ENCODE measurements around the gene TH.
"Not testable (repeated sequence)": the region's sequence is repeated elsewhere in the genome, so short reads cannot be mapped to it uniquely, and the experiment has no call there.

TH gene

DNA sequence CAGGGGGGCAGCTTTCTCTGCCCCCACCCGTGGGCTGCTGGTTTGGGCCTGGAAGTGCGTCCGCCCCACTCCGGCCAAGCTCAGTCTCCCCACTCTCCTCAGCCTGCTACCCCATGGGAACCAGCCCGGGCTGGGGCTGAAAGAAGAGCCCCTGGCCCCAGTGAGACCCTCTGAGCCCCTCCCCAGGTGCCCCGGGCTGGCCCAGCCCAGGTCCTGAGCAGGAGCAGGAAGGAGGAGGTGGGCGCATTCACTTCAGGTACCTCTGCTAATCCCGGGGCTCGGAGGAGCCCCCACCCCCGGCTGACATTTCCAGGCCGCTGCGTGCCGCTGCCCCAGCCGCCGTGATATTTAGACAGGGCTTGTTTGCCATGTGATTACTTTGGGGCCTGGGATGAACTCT is 8.7 kb upstream of the TH start:
- Histone ChIP-seq H3K36me3 (ENCODE audit: control insufficient read depth, low read length) (no peaks in the 10 kb centered on the region), H3K4me1 (ENCODE audit: control insufficient read depth, low read length) (no peaks in the 10 kb centered on the region), H3K4me3 (ENCODE audit: low read length) (no peak overlapping the region), H3K27me3 (ENCODE audit: control insufficient read depth, low read length) (no peaks in the 10 kb centered on the region), H3K4me2 (ENCODE audit: low read length) (no peak overlapping the region), H4K20me1 (ENCODE audit: control insufficient read depth, insufficient read depth, low read depth, low read length) (no peaks in the 10 kb centered on the region), H3K27ac (ENCODE audit: low read depth, low read length) (no peak overlapping the region), H3K79me2 (ENCODE audit: control insufficient read depth, low read length) (no peaks in the 10 kb centered on the region), H3F3A (ENCODE audit: control insufficient read depth, insufficient read depth) (no peaks in the 10 kb centered on the region), H3K9me2 (replicated peaks; ENCODE audit: control insufficient read depth, low read length) (no peaks in the 10 kb centered on the region), H3K9me3 (ENCODE audit: control insufficient read depth, insufficient read depth, low read length) (no peaks in the 10 kb centered on the region)
- TF ChIP-seq, protein P1, sequence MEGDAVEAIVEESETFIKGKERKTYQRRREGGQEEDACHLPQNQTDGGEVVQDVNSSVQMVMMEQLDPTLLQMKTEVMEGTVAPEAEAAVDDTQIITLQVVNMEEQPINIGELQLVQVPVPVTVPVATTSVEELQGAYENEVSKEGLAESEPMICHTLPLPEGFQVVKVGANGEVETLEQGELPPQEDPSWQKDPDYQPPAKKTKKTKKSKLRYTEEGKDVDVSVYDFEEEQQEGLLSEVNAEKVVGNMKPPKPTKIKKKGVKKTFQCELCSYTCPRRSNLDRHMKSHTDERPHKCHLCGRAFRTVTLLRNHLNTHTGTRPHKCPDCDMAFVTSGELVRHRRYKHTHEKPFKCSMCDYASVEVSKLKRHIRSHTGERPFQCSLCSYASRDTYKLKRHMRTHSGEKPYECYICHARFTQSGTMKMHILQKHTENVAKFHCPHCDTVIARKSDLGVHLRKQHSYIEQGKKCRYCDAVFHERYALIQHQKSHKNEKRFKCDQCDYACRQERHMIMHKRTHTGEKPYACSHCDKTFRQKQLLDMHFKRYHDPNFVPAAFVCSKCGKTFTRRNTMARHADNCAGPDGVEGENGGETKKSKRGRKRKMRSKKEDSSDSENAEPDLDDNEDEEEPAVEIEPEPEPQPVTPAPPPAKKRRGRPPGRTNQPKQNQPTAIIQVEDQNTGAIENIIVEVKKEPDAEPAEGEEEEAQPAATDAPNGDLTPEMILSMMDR (IDR thresholded peaks at IDR 0.05; ENCODE audit: low read depth, low read length, poor library complexity, severe bottlenecking): no peak
- no peak for TF ChIP-seq EZH2phosphoT487 (IDR thresholded peaks at IDR 0.05; ENCODE audit: borderline replicate concordance, low read length)

DNA sequence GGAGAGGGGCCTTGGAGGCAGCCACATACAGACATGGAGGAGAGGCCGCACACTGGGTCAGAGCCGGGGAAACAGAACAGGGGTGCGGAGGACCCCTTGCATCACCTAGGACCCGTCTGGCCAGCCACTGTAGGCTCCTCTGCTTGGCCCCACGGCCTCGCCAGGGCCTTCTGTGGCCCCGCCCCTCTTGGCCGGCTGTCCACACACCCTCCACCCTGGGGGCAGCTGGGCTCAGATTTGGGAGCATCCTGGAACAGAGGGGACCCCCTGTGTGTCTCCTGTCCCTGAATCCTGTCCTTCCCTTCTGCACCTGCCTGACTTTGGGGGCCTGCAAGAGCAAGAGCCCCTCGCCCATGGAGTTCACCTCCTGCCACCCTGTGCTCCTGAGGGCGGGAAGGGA is 7.9 kb upstream of the TH start:
- no peaks in the 10 kb centered on the region for H3K9me2 ChIP-seq (replicated peaks; ENCODE audit: control insufficient read depth, low read length)
- no peaks in the 10 kb centered on the region for H3K4me1 ChIP-seq (ENCODE audit: control insufficient read depth, low read length)
- no peak overlapping the region for H3K27ac ChIP-seq (ENCODE audit: low read depth, low read length)
- no peaks in the 10 kb centered on the region for H4K20me1 ChIP-seq (ENCODE audit: control insufficient read depth, insufficient read depth, low read depth, low read length)
- no peaks in the 10 kb centered on the region for H3K9me3 ChIP-seq (ENCODE audit: control insufficient read depth, insufficient read depth, low read length)
- TF ChIP-seq EZH2phosphoT487 (IDR thresholded peaks at IDR 0.05; ENCODE audit: borderline replicate concordance, low read length): no peak
- TF ChIP-seq, protein P1 (IDR thresholded peaks at IDR 0.05; ENCODE audit: low read depth, low read length, poor library complexity, severe bottlenecking): no peak
- no peaks in the 10 kb centered on the region for H3K79me2 ChIP-seq (ENCODE audit: control insufficient read depth, low read length)
- no peaks in the 10 kb centered on the region for H3K27me3 ChIP-seq (ENCODE audit: control insufficient read depth, low read length)
- no peak overlapping the region for H3K4me3 ChIP-seq (ENCODE audit: low read length)
- H3K36me3 ChIP-seq (ENCODE audit: control insufficient read depth, low read length): no peaks in the 10 kb centered on the region
- no peak overlapping the region for H3K4me2 ChIP-seq (ENCODE audit: low read length)
- H3F3A ChIP-seq (ENCODE audit: control insufficient read depth, insufficient read depth): no peaks in the 10 kb centered on the region

DNA sequence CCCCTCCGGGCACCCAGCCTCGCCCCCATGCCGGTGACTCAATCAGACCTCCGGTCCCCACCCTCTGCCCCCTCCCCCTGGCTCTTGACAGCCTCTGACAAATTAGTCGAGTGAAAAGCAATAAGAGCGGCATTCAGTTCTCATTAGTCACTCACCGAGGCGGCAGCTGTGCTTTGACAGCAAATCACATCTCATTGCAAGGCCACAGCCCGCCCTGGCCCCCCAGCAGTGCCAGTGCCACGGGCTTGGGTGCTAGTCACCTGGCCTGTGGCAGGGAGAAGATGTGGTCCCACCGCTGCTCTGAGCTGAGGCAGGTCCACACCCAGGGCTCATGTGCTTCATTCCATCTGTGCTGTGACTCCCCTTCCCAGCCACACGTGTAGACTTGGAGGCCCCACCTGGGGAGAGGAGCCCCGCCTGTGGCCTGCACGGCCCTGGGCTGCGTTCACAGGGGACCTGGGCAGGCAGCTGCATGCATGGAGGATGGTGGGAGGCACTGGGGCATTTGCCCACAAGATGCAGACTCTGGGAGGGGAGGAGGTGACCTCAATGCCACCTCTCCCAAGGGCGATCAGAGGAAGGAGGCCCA is 7.4 kb upstream of the TH start:
- Histone ChIP-seq H3K36me3 (ENCODE audit: control insufficient read depth, low read length) (no peaks in the 10 kb centered on the region), H3K27me3 (ENCODE audit: control insufficient read depth, low read length) (no peaks in the 10 kb centered on the region), H3K4me1 (ENCODE audit: control insufficient read depth, low read length) (no peaks in the 10 kb centered on the region), H3K9me2 (replicated peaks; ENCODE audit: control insufficient read depth, low read length) (no peaks in the 10 kb centered on the region), H3F3A (ENCODE audit: control insufficient read depth, insufficient read depth) (no peaks in the 10 kb centered on the region), H3K4me3 (ENCODE audit: low read length) (no peak overlapping the region), H3K79me2 (ENCODE audit: control insufficient read depth, low read length) (no peaks in the 10 kb centered on the region), H3K27ac (ENCODE audit: low read depth, low read length) (no peak overlapping the region), H4K20me1 (ENCODE audit: control insufficient read depth, insufficient read depth, low read depth, low read length) (no peaks in the 10 kb centered on the region), H3K9me3 (ENCODE audit: control insufficient read depth, insufficient read depth, low read length) (no peaks in the 10 kb centered on the region), H3K4me2 (ENCODE audit: low read length) (no peak overlapping the region)
- no peak for TF ChIP-seq EZH2phosphoT487 (IDR thresholded peaks at IDR 0.05; ENCODE audit: borderline replicate concordance, low read length)
- TF ChIP-seq, protein P1 (IDR thresholded peaks at IDR 0.05; ENCODE audit: low read depth, low read length, poor library complexity, severe bottlenecking): no peak

DNA sequence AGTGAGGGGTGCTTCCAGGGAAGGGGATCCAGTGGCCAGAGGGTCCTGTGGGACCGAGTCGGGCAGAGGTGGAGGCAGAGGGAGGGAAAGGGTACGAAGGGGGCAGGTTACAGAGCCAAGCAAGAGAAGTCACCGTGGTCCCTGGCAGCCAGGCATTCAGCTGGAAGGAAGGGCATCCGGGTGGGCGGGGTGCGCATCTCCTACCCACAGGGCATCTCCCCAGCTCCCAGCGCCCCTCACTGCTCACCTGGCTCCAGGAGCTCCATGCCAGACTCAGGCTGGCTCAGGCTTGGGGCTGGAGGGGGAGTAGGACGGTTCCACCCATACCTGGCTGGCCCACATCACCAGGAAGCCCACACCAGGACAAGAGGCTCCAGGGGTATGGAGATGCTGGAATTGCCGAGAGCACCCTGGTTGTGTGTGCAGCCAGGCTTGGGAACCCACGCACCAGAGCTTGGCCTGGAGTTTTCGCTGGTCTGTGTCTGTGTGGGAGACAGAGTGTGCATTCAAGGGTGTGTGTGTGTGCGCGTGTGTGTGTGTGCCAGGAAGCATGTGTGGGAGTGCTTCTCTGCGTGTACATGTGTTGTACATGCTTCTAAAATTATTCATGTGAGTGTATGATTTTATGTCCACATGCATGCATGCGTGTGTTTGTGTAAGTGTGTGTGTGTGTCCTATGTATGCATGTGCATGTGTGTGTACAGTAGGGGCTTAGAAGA is 6.6 kb upstream of the TH start:
- H3K27me3 ChIP-seq (ENCODE audit: control insufficient read depth, low read length); H4K20me1 ChIP-seq (ENCODE audit: control insufficient read depth, insufficient read depth, low read depth, low read length); H3K79me2 ChIP-seq (ENCODE audit: control insufficient read depth, low read length); H3K9me2 ChIP-seq (replicated peaks; ENCODE audit: control insufficient read depth, low read length); H3K4me3 ChIP-seq (ENCODE audit: low read length); H3K4me1 ChIP-seq (ENCODE audit: control insufficient read depth, low read length); H3F3A ChIP-seq (ENCODE audit: control insufficient read depth, insufficient read depth); H3K27ac ChIP-seq (ENCODE audit: low read depth, low read length); H3K4me2 ChIP-seq (ENCODE audit: low read length); H3K36me3 ChIP-seq (ENCODE audit: control insufficient read depth, low read length); H3K9me3 ChIP-seq (ENCODE audit: control insufficient read depth, insufficient read depth, low read length): not testable (repeated sequence)

All from DOHH2 (cell line).